B cell (primary cell): ENCODE measurements around the gene CPNE4. TPM values are rescaled to one million over a fixed set of nuclear protein-coding genes. Genes with fewer than 3 reads are reported as not detected.

Experiments used
- ATAC-seq: fragments of 200-7000 bp; cut with Tn5 transposase; one replicate; pipeline ENCODE4 v1.10.0; 2021; ENCODE audit warnings: low read depth, mild to moderate bottlenecking, moderate number of reproducible peaks, moderate library complexity
- CTCF ChIA-PET: fragments of 350-600 bp; sonication (Branson Sonifier 250); formaldehyde crosslinking; loops from one replicate; lab custom pipeline; 2021; ENCODE audit warnings: antibody characterized with exemption, inconsistent platforms; lab: Charles Lee
- POLR2A ChIA-PET: fragments of 350-600 bp; sonication (Branson Sonifier 250); formaldehyde crosslinking; loops from one replicate; lab custom pipeline; 2021; ENCODE audit warnings: antibody characterized with exemption; lab: Charles Lee
- DNase-seq: peaks from one replicate; pipeline ENCODE4 v3.0.0; 2013
- H2AFZ ChIP-seq: 2 replicates; pipeline ENCODE4 v1.6.1; 2012; ENCODE audit warnings: mild to moderate bottlenecking, low read depth, low read length; ENCODE audit not compliant: insufficient read depth, poor library complexity, severe bottlenecking
- H3K27ac ChIP-seq, 2 donors: 1 replicate in 1 of 2; 2 replicates in 1 of 2; pipeline ENCODE4 v1.5.1; 2012 to 2013; ENCODE audit warnings: low read length in 2 of 2, mild to moderate bottlenecking in 2 of 2, moderate library complexity in 1 of 2
- H3K27me3 ChIP-seq, 4 experiments: fragments of 200-600 bp in 1 of 4; sonication (generic) in 1 of 4; replicated peaks in 1 of 4; 1 replicate in 2 of 4; 2 replicates in 2 of 4; pipeline versions ENCODE4 v1.6.1 to v1.7.0; 2013 to 2016; ENCODE audit warnings: low read length in 3 of 4, mild to moderate bottlenecking in 2 of 4, mixed read lengths in 1 of 4, moderate library complexity in 1 of 4; ENCODE audit not compliant: insufficient read depth in 4 of 4, control insufficient read depth in 3 of 4; ENCODE audit errors: control extremely low read depth in 1 of 4
- H3K36me3 ChIP-seq, 2 experiments: replicated peaks in 1 of 2; 1 replicate in 1 of 2; 2 replicates in 1 of 2; pipeline versions ENCODE4 v1.6.1 to v1.7.1; 2013; ENCODE audit warnings: low read length in 1 of 2; ENCODE audit not compliant: insufficient read depth in 2 of 2, control insufficient read depth in 1 of 2; ENCODE audit errors: control extremely low read depth in 1 of 2, extremely low read depth in 1 of 2
- H3K4me1 ChIP-seq, 2 donors: fragments of 200-600 bp in 1 of 2; sonication (generic) in 1 of 2; 1 replicate in 1 of 2; 2 replicates in 1 of 2; pipeline versions ENCODE4 v1.5.1 to v1.6.1; 2013 to 2017; ENCODE audit warnings: low read length in 2 of 2; ENCODE audit not compliant: control insufficient read depth in 2 of 2, insufficient read depth in 2 of 2
- H3K4me2 ChIP-seq: replicated peaks from 2 replicates; pipeline ENCODE3; 2012; ENCODE audit warnings: mild to moderate bottlenecking, low read depth, low read length; ENCODE audit not compliant: poor library complexity, severe bottlenecking
- H3K4me3 ChIP-seq, 5 experiments: fragments of 200-600 bp in 1 of 5; sonication (generic) in 1 of 5; 1 replicate in 3 of 5; 2 replicates in 2 of 5; pipeline versions ENCODE4 v1.5.1 to v1.7.0; 2011 to 2016; ENCODE audit warnings: low read length in 4 of 5, mild to moderate bottlenecking in 4 of 5, low read depth in 2 of 5, control low read depth in 1 of 5, moderate library complexity in 1 of 5; ENCODE audit not compliant: insufficient read depth in 1 of 5; ENCODE audit errors: control extremely low read depth in 1 of 5, extremely low read depth in 1 of 5
- H3K79me2 ChIP-seq: fragments of 200-600 bp; sonication (generic); one replicate; pipeline ENCODE4 v1.6.0; 2016; ENCODE audit warnings: low read length; ENCODE audit not compliant: control insufficient read depth, insufficient read depth
- H3K9ac ChIP-seq: fragments of 200-600 bp; sonication (generic); 2 replicates; pipeline ENCODE4 v1.6.1; 2017; ENCODE audit warnings: mild to moderate bottlenecking, low read length, moderate library complexity
- H3K9me3 ChIP-seq, 3 donors: one replicate each; pipeline versions ENCODE4 v1.6.1 to v1.7.1; 2013; ENCODE audit warnings: low read length in 2 of 3; ENCODE audit not compliant: control insufficient read depth in 2 of 3, insufficient read depth in 1 of 3; ENCODE audit errors: control extremely low read depth in 1 of 3
- H4K20me1 ChIP-seq: 2 replicates; pipeline ENCODE4 v1.6.0; 2012; ENCODE audit warnings: mild to moderate bottlenecking, low read length; ENCODE audit not compliant: insufficient read depth, control insufficient read depth, poor library complexity, severe bottlenecking
- H3K27ac Mint-ChIP-seq: one replicate; pipeline ENCODE4 v1.8.0; 2021; ENCODE audit warnings: mixed read lengths
- H3K27me3 Mint-ChIP-seq: one replicate; pipeline ENCODE4 v1.8.0; 2021; ENCODE audit warnings: mixed read lengths
- H3K4me1 Mint-ChIP-seq: one replicate; pipeline ENCODE4 v1.8.0; 2021; ENCODE audit warnings: mixed read lengths
- H3K4me3 Mint-ChIP-seq: one replicate; pipeline ENCODE4 v1.8.0; 2021; ENCODE audit warnings: mixed read lengths
- H3K9me3 Mint-ChIP-seq: one replicate; pipeline ENCODE4 v1.8.0; 2022; ENCODE audit warnings: mixed read lengths; ENCODE audit not compliant: insufficient read depth
- CTCF ChIP-seq: fragments of 200-600 bp; IDR thresholded peaks from one replicate; pipeline ENCODE4 v1.8.0; 2022; ENCODE audit warnings: antibody characterized with exemption, mild to moderate bottlenecking
- EZH2 ChIP-seq: IDR thresholded peaks from 2 replicates; pipeline ENCODE4 v1.6.1; 2012; ENCODE audit warnings: borderline replicate concordance, low read depth, mild to moderate bottlenecking, moderate library complexity, low read length; ENCODE audit not compliant: insufficient read depth, poor library complexity, severe bottlenecking
- WGBS: methylation state at CpG from one replicate; pipeline ENCODE4 v1.1.5; 2013; ENCODE audit warnings: missing lambda C conversion rate; ENCODE audit not compliant: insufficient coverage; 5-methylcytosine and 5-hydroxymethylcytosine counted together
- intact Hi-C: fragments of 100-400 bp; cut with micrococcal nuclease; formaldehyde crosslinking; loops from one replicate; pipeline ENCODE4 v1.10.0; 2022
- polyA plus RNA-seq: library from polyadenylated mRNA; depleted of rRNA; stranded (reverse); fragments of >200 nt; gene quantifications from 2 replicates; pipeline ENCODE4 v1.2.3, GENCODE V29; 2012
- total RNA-seq, 2 donors: library from RNA; stranded (reverse); fragments of 120-200 nt in 1 of 2; gene quantifications; 1 replicate in 1 of 2; 2 replicates in 1 of 2; pipeline versions ENCODE4 v1.2.3 to v1.2.4, GENCODE V29; 2013 to 2022

CPNE4 gene
- total and polyA plus RNA-seq, 2 donors (not counting 1 experiment from before 2014, with no cell fraction given): not detected

GRCh38 chr3:132022914-132023313, 11.9 kb downstream of the CPNE4 start:
- peaks cover 4% of the 10 kb centered on the region for H3K27me3 Mint-ChIP-seq
- intact Hi-C loops: no loop called here
- CTCF ChIA-PET: no interaction called here

GRCh38 chr3:132020058-132020457, 14.8 kb downstream of the CPNE4 start:
- H3K79me2 ChIP-seq: no peaks in the 10 kb centered on the region
- ATAC-seq (no peak), DNase-seq (no peak)
- Mint-ChIP-seq H3K27ac (no peak overlapping the region), H3K4me1 (no peaks in the 10 kb centered on the region), H3K27me3 (peaks cover 10% of the 10 kb centered on the region), H3K4me3 (no peak overlapping the region), H3K9me3 (no peaks in the 10 kb centered on the region)
- intact Hi-C loops: no loop called here
- H3K36me3 ChIP-seq: no peaks in the 10 kb centered on the region
- H3K4me2 ChIP-seq: no peak overlapping the region
- 0% methylated on average over 1 of the region's 3 CpGs for WGBS
- CTCF ChIA-PET: no interaction called here
- H3K9ac ChIP-seq: no peak overlapping the region
- H3K4me1 ChIP-seq: no peaks in the 10 kb centered on the region
- POLR2A ChIA-PET: no interaction called here
- TF ChIP-seq CTCF (no peak), EZH2 (no peak)
- H3K4me3 ChIP-seq: no peak overlapping the region
- no peaks in the 10 kb centered on the region for H3K27me3 ChIP-seq
- H3K9me3 ChIP-seq: no peaks in the 10 kb centered on the region
- H3K27ac ChIP-seq: no peak overlapping the region
- no peak overlapping the region for H2AFZ ChIP-seq
- no peaks in the 10 kb centered on the region for H4K20me1 ChIP-seq

More at GRCh38 chr3:132022914-132023313, 11.9 kb downstream of the CPNE4 start:
- no peaks in the 10 kb centered on the region for H3K4me1 Mint-ChIP-seq
- H3K79me2 ChIP-seq: no peaks in the 10 kb centered on the region
- 57% methylated on average over 5 of the region's 7 CpGs for WGBS
- H3K36me3 ChIP-seq: no peaks in the 10 kb centered on the region
- DNase-seq (no peak), ATAC-seq (no peak)
- H3K9me3 Mint-ChIP-seq: no peaks in the 10 kb centered on the region
- no peaks in the 10 kb centered on the region for H4K20me1 ChIP-seq
- no peak overlapping the region for H3K4me2 ChIP-seq
- no peak overlapping the region for H3K27ac ChIP-seq
- POLR2A ChIA-PET: no interaction called here
- peaks cover 0 to 2% (median 0%) of the 10 kb centered on the region in 4 experiments for H3K27me3 ChIP-seq
- no peak overlapping the region for H3K9ac ChIP-seq
- no peak overlapping the region for H2AFZ ChIP-seq
- TF ChIP-seq EZH2: no peak
- TF ChIP-seq CTCF: no peak
- H3K9me3 ChIP-seq: no peaks in the 10 kb centered on the region
- no peak overlapping the region for H3K4me3 Mint-ChIP-seq
- H3K4me1 ChIP-seq: no peaks in the 10 kb centered on the region
- no peak overlapping the region for H3K27ac Mint-ChIP-seq
- no peak overlapping the region for H3K4me3 ChIP-seq
